Lower leg skin (tissue), 3 donors: ENCODE measurements around the gene TREML4.

Source experiments
- POLR2A ChIP-seq, 2 donors: fragments of 450-650 bp; IDR thresholded peaks; one replicate each; pipeline ENCODE4 v1.6.1; 2016 to 2017; ENCODE audit warnings: antibody characterized with exemption in 2 of 2, mild to moderate bottlenecking in 1 of 2, moderate library complexity in 1 of 2
- TF ChIP-seq, protein P1 (sequence below), 3 donors: fragments of 450-650 bp; IDR thresholded peaks; one replicate each; pipeline ENCODE4 v1.5.1; 2016; ENCODE audit warnings: antibody characterized with exemption in 3 of 3, mild to moderate bottlenecking in 3 of 3, moderate library complexity in 2 of 3

DNA sequence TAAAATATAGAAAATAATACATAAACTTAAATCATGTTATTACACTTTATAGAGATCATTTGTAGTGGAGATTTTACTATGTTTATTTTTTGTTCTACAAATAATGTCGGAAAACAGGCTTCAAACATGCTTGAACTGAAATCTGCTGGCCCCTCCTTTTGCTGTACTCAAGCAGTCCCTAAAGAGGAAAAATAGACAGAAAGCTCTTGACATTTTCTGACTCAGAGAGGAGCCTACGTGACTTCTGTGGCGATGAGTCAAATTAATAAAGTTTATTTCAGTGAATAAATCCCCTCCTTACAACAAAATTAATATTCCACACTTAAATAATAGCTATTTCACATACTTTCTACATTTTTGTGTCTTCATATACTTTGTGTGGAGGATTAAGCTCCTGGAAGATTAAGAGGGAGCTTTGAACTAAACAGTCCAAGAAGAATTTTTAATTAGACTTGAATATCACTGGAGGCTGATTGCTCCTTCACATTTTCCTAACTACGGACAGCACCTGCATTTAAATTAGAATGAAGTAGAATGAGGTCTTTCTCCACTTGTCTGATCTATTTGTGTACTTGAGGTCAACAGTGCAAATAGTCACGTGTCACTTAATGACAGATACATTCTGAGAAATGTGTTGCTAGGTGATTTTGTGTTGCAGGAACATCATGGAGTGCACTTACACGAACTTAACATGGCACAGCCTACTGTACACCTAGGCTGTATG is 60.0 kb downstream of the TREML4 start:
- TF ChIP-seq, protein P1, sequence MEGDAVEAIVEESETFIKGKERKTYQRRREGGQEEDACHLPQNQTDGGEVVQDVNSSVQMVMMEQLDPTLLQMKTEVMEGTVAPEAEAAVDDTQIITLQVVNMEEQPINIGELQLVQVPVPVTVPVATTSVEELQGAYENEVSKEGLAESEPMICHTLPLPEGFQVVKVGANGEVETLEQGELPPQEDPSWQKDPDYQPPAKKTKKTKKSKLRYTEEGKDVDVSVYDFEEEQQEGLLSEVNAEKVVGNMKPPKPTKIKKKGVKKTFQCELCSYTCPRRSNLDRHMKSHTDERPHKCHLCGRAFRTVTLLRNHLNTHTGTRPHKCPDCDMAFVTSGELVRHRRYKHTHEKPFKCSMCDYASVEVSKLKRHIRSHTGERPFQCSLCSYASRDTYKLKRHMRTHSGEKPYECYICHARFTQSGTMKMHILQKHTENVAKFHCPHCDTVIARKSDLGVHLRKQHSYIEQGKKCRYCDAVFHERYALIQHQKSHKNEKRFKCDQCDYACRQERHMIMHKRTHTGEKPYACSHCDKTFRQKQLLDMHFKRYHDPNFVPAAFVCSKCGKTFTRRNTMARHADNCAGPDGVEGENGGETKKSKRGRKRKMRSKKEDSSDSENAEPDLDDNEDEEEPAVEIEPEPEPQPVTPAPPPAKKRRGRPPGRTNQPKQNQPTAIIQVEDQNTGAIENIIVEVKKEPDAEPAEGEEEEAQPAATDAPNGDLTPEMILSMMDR (IDR thresholded peaks at IDR 0.05) = no peak
- no peak for TF ChIP-seq POLR2A (IDR thresholded peaks at IDR 0.05)
